Esophagus muscularis mucosa (tissue), 4 donors: ENCODE measurements around the gene NONO.

ENCODE experiments used
- EP300 ChIP-seq: sonication (generic); formaldehyde crosslinking; IDR thresholded peaks from one replicate; pipeline ENCODE4 v1.6.1; 2017; ENCODE audit warnings: antibody characterized with exemption
- POLR2A ChIP-seq: fragments of 450-650 bp; IDR thresholded peaks from one replicate; pipeline ENCODE4 v1.6.1; 2017; ENCODE audit warnings: antibody characterized with exemption, moderate library complexity, mild to moderate bottlenecking, low read depth
- POLR2AphosphoS5 ChIP-seq, 2 donors: sonication (generic); formaldehyde crosslinking; IDR thresholded peaks; one replicate each; pipeline ENCODE4 v1.6.1; 2017; ENCODE audit warnings: antibody characterized with exemption in 2 of 2
- TF ChIP-seq, protein P1 (sequence below), 3 experiments: fragments of 200-600 bp in 2 of 3; fragments of 450-650 bp in 1 of 3; sonication (generic) in 2 of 3; IDR thresholded peaks; one replicate each; pipeline ENCODE4 v1.5.1; 2017 to 2019; ENCODE audit warnings: antibody characterized with exemption in 3 of 3, mild to moderate bottlenecking in 2 of 3, moderate library complexity in 1 of 3

DNA sequence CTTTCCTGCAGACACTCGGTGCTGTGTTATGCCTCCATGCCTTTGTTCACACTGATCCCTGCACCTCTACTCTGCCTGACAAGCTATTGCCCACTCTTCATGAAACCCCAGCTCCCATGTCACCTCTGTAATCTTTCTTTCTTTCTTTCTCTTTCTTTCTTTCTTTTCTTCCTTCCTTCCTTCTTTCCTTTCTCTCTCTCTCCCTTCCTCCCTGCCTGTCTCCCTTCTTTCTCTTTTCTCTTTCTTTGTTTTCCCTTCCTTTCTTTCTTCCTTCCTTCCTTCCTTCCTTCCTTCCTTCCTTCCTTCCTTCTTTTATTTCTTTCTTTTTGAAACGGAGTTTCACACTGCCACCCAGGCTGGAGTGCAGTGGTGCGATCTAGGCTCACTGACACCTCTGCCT lies 48.0 kb upstream of the NONO start:
- TF ChIP-seq, protein P1, sequence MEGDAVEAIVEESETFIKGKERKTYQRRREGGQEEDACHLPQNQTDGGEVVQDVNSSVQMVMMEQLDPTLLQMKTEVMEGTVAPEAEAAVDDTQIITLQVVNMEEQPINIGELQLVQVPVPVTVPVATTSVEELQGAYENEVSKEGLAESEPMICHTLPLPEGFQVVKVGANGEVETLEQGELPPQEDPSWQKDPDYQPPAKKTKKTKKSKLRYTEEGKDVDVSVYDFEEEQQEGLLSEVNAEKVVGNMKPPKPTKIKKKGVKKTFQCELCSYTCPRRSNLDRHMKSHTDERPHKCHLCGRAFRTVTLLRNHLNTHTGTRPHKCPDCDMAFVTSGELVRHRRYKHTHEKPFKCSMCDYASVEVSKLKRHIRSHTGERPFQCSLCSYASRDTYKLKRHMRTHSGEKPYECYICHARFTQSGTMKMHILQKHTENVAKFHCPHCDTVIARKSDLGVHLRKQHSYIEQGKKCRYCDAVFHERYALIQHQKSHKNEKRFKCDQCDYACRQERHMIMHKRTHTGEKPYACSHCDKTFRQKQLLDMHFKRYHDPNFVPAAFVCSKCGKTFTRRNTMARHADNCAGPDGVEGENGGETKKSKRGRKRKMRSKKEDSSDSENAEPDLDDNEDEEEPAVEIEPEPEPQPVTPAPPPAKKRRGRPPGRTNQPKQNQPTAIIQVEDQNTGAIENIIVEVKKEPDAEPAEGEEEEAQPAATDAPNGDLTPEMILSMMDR (IDR thresholded peaks at IDR 0.05): no peak
- TF ChIP-seq POLR2AphosphoS5 (IDR thresholded peaks at IDR 0.05) (no peak), EP300 (no peak), POLR2A (no peak)
